Activated CD8-positive, alpha-beta memory T cell treated with anti-CD3 and anti-CD28 coated beads for 24 hours (primary cell): ENCODE data around the gene TAS2R60.
"Not testable (repeated sequence)": the region's sequence is repeated elsewhere in the genome, so short reads cannot be mapped to it uniquely, and the experiment has no call there.

Experiments
- DNase-seq: peaks from one replicate; pipeline ENCODE4 v3.0.0-alpha.2; 2020

TAS2R60 gene

GRCh38 chr7:143479055-143479766 is 36.0 kb downstream of the TAS2R60 start:
- DNase-seq = no peak

GRCh38 chr7:143480501-143480900 is 37.2 kb downstream of the TAS2R60 start:
- DNase-seq = no peak

- no peak for DNase-seq
Measured at GRCh38 chr7:143484119-143484518, 40.9 kb downstream of the TAS2R60 start.

GRCh38 chr7:143485094-143485493 is 41.8 kb downstream of the TAS2R60 start:
- no peak for DNase-seq

- DNase-seq = no peak
Measured at GRCh38 chr7:143485500-143485899, 42.2 kb downstream of the TAS2R60 start.

GRCh38 chr7:143486266-143486665 is 43.0 kb downstream of the TAS2R60 start:
- DNase-seq = not testable (repeated sequence)

- no peak for DNase-seq
Measured at GRCh38 chr7:143487061-143487460, 43.8 kb downstream of the TAS2R60 start.

- no peak for DNase-seq
Measured at GRCh38 chr7:143487566-143487965, 44.3 kb downstream of the TAS2R60 start.

GRCh38 chr7:143490717-143491306 is 47.6 kb downstream of the TAS2R60 start:
- DNase-seq = no peak

GRCh38 chr7:143492043-143492471 is 48.8 kb downstream of the TAS2R60 start:
- no peak for DNase-seq

GRCh38 chr7:143492799-143493739 is 49.8 kb downstream of the TAS2R60 start:
- DNase-seq = no peak

GRCh38 chr7:143493751-143494150 is 50.5 kb downstream of the TAS2R60 start:
- no peak for DNase-seq
